Subcutaneous adipose tissue (tissue), 4 donors: ENCODE results near the gene DGCR2. TPM values are rescaled to one million over a fixed set of nuclear protein-coding genes. Genes with fewer than 3 reads are reported as not detected.

Experiments used
- total RNA-seq, 4 donors: library from RNA; depleted of rRNA; stranded (reverse); fragments of >200 nt; gene quantifications; one replicate each; pipeline ENCODE4 v1.1.0, GENCODE V29; 2016
- TF ChIP-seq, protein P1 (sequence below): fragments of 450-650 bp; IDR thresholded peaks from one replicate; pipeline ENCODE4 v1.5.1; 2016; ENCODE audit warnings: low read depth, mild to moderate bottlenecking, control low read depth, antibody characterized with exemption, moderate library complexity

Gene DGCR2
- total RNA-seq, 4 donors from 2014 or later, result 22.3 to 47.1 (median 30.5) TPM

DNA sequence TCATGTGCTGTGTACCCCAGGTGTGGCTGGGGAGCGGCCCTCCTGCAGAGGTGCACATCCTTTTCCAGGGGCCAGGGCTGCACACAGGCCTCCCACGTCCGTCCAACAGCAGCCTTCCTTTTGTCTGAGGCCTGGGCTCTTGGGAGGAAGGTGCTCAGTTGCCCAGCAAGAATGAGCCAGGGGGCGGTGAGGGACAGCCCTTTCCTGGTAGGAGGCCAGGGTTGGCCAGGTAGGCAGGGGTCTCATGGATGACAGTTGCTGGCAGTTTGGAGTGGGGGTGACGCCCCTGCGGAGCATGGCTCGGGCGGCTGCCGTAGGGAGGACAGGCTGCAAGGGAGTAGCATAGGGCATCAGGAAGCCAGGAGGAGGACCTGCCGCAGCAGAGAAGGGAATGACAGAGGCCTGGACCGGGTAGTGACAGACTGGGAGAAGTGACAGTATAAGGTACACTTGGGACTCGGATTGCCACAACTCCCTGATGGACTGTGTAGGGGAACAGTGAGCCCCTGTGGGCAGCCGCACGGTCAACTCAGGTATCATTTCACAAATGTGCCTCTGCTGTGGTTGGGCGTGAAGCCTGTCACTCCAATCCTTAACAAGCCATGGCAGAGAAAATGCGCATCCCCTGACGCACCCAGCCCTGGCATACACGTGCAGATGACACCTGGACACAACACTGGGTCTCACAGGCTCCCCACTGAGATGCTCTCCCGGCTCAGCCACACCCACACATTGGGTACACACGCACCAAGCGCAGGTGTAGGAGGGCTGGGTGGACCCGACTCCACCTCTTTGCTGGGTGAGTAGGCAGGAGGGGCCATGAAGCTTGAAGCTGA is 79.7 kb downstream of the DGCR2 start:
- TF ChIP-seq, protein P1, sequence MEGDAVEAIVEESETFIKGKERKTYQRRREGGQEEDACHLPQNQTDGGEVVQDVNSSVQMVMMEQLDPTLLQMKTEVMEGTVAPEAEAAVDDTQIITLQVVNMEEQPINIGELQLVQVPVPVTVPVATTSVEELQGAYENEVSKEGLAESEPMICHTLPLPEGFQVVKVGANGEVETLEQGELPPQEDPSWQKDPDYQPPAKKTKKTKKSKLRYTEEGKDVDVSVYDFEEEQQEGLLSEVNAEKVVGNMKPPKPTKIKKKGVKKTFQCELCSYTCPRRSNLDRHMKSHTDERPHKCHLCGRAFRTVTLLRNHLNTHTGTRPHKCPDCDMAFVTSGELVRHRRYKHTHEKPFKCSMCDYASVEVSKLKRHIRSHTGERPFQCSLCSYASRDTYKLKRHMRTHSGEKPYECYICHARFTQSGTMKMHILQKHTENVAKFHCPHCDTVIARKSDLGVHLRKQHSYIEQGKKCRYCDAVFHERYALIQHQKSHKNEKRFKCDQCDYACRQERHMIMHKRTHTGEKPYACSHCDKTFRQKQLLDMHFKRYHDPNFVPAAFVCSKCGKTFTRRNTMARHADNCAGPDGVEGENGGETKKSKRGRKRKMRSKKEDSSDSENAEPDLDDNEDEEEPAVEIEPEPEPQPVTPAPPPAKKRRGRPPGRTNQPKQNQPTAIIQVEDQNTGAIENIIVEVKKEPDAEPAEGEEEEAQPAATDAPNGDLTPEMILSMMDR, result no peak

DNA sequence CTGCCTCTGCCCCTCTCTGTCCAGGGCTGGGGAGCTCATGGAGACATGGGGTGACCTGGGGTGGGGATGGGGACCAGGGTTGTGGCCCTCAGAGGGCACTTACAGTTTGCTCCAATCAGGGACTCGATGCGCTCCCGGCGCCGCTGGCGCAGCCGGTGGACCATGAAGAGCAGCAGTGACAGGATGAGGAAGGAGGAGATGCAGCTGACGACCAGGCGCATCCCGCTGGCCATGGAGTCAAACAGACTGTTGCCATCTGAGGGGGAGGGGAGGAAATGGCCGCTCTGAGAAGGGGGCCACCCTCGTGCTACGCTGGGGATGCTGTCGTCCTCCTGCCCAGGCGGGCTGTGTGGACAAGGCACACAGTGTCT is 80.5 kb downstream of the DGCR2 start:
- TF ChIP-seq, protein P1, result no peak

DNA sequence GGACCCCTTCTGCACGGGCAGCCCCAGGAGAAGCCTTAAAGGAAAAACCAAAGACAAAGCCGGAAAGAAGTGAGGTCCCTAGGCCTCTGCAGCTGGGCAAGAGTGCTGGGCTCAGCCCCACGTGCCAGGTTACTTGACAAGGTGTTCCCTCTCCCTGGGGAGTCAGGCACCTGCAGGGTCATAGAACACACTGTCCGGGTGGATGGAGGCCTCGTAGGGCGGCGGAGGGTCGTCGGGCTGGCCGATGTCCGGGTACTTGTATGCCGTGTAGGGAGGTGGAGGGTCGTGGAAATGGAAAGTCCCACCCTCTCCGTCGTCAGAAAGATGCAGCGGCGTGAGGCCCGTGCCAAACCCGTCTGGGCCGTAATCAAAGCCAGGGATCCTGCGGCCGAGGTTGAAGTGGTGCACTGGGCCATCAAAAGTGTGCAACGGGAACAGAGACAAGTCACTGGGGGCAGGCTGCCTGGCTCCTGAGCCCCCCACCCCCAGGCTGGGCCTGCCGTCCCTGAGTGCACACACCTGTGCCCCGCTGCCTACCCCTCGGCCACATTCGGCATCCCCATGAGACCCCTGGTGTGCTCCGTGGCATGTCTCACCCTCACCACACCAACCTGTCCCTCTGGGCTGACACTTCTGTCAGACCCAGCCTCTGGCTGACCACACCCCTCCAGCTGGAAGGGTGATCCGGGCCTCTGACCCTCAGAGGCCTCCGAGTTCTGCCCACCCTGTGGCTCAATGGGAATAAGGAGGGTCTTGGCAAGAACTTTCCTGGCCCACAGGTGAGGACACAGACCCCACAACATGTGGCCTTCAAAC is 81.1 kb downstream of the DGCR2 start:
- TF ChIP-seq, protein P1, result no peak

- TF ChIP-seq, protein P1, result no peak
Measured at GRCh38 chr22:19040391-19040861, 81.8 kb downstream of the DGCR2 start.

GRCh38 chr22:19039796-19040280 is 82.4 kb downstream of the DGCR2 start:
- TF ChIP-seq, protein P1, result no peak

DNA sequence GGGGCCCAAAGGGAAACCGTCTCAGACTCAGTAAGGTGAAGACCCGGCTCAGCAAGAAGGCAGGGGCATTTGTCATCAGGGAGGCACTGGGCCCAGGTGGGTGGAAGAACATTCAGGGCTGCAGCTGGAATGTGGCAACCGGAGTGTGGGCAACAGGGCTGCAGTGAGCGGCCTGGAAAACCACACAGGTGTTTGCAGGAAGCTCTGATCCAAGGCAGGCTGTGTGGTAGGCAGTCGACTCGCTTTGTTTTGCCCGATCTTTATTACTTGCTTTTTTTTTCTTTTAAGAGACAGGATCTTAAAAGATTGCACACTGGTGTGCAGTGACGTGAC is 82.8 kb downstream of the DGCR2 start:
- TF ChIP-seq, protein P1, result no peak
